GM23338 (cell line): ENCODE data around the gene CIROP. TPM values are rescaled to one million over a fixed set of nuclear protein-coding genes. Genes with fewer than 3 reads are reported as not detected.

Source experiments
- ATAC-seq: fragments of 200-7000 bp; cut with Tn5 transposase; 3 replicates; pipeline ENCODE4 v1.9.1; 2020
- DNase-seq: peaks from one replicate; pipeline ENCODE4 v3.0.0-alpha.2; 2015; ENCODE audit warnings: low spot score
- H2AFZ ChIP-seq: fragments of 200-600 bp; sonication (generic); 2 replicates; pipeline ENCODE4 v1.8.0; 2016; ENCODE audit warnings: antibody characterized with exemption, mild to moderate bottlenecking, moderate library complexity
- H3F3A ChIP-seq: fragments of 200-600 bp; sonication (generic); replicated peaks from 2 replicates; pipeline ENCODE4 v1.8.0; 2017; ENCODE audit warnings: antibody characterized with exemption, mixed run types, low read depth
- H3K27ac ChIP-seq: fragments of 200-600 bp; sonication (generic); 2 replicates; pipeline ENCODE4 v1.6.1; 2016; ENCODE audit warnings: low read depth
- H3K27me3 ChIP-seq: fragments of 200-600 bp; sonication (generic); 2 replicates; pipeline ENCODE4 v1.8.0; 2016; ENCODE audit warnings: mild to moderate bottlenecking, mixed run types, moderate library complexity; ENCODE audit not compliant: insufficient read depth
- H3K36me3 ChIP-seq: fragments of 200-600 bp; sonication (generic); 2 replicates; pipeline ENCODE4 v1.8.0; 2016; ENCODE audit warnings: mild to moderate bottlenecking; ENCODE audit not compliant: insufficient read depth
- H3K4me1 ChIP-seq: fragments of 200-600 bp; sonication (generic); 2 replicates; pipeline ENCODE4 v1.8.0; 2016; ENCODE audit warnings: mild to moderate bottlenecking, moderate library complexity; ENCODE audit not compliant: insufficient read depth
- H3K4me2 ChIP-seq: fragments of 200-600 bp; sonication (generic); 2 replicates; pipeline ENCODE4 v1.7.1; 2017; ENCODE audit warnings: mixed run types
- H3K4me3 ChIP-seq: fragments of 200-600 bp; sonication (generic); 2 replicates; pipeline ENCODE4 v1.6.1; 2016; ENCODE audit warnings: mixed run types
- H3K79me2 ChIP-seq: fragments of 200-600 bp; sonication (generic); replicated peaks from 2 replicates; pipeline ENCODE4 v1.8.0; 2017; ENCODE audit warnings: mild to moderate bottlenecking; ENCODE audit not compliant: insufficient read depth
- H3K9me2 ChIP-seq: fragments of 200-600 bp; sonication (generic); 2 replicates; pipeline ENCODE4 v1.8.0; 2017; ENCODE audit not compliant: insufficient read depth
- H4K20me1 ChIP-seq: fragments of 200-600 bp; sonication (generic); replicated peaks from 2 replicates; pipeline ENCODE4 v1.8.0; 2017; ENCODE audit warnings: mild to moderate bottlenecking; ENCODE audit not compliant: insufficient read depth
- H3K27ac Mint-ChIP-seq: 2 replicates; pipeline ENCODE4 v1.8.0; 2020; ENCODE audit warnings: inconsistent platforms, mild to moderate bottlenecking, moderate library complexity, mixed read lengths
- H3K27me3 Mint-ChIP-seq: 3 replicates; pipeline ENCODE4 v1.8.0; 2022; ENCODE audit warnings: low read depth, mild to moderate bottlenecking, moderate library complexity, mixed read lengths, inconsistent platforms; ENCODE audit not compliant: insufficient read depth, poor library complexity
- H3K36me3 Mint-ChIP-seq: 3 replicates; pipeline ENCODE4 v1.8.0; 2021; ENCODE audit warnings: low read depth, mild to moderate bottlenecking, inconsistent platforms, moderate library complexity, mixed read lengths
- H3K4me1 Mint-ChIP-seq: 3 replicates; pipeline ENCODE4 v1.8.0; 2020; ENCODE audit warnings: mild to moderate bottlenecking, inconsistent platforms, mixed read lengths
- H3K4me3 Mint-ChIP-seq: 3 replicates; pipeline ENCODE4 v1.8.0; 2021; ENCODE audit warnings: moderate library complexity, mild to moderate bottlenecking, inconsistent platforms, mixed read lengths
- H3K9me3 Mint-ChIP-seq: 3 replicates; pipeline ENCODE4 v1.8.0; 2020; ENCODE audit warnings: moderate library complexity, mild to moderate bottlenecking, inconsistent platforms, mixed read lengths
- ZNF114 ChIP-seq: fragments of 250-450 bp; sonication (Bioruptor Pico); IDR thresholded peaks from 2 replicates; pipeline ENCODE4 v1.5.0; 2020; ENCODE audit warnings: mild to moderate bottlenecking, moderate library complexity
- polyA plus RNA-seq: library from polyadenylated mRNA; unstranded; fragments of >200 nt; fragmentation: Nextera tagmentation; extraction: Ambion mirVana; gene quantifications from 2 replicates; pipeline ENCODE4 v1.2.1, GENCODE V29; 2016
- total RNA-seq: library from RNA; depleted of rRNA; stranded (reverse); fragments of >200 nt; shearing (Covaris generic); gene quantifications from 2 replicates; pipeline ENCODE4 v1.2.3, GENCODE V29; 2014
- TF ChIP-seq, protein P1 (sequence below), 2 experiments: fragments of 200-600 bp in 1 of 2; sonication (generic) in 1 of 2; conservative IDR thresholded peaks; 2 replicates each; pipeline versions ENCODE4 v1.5.1 to v1.6.1; 2016 to 2017; ENCODE audit warnings: antibody characterized with exemption in 2 of 2, low read depth in 2 of 2, mild to moderate bottlenecking in 2 of 2, moderate library complexity in 1 of 2
- TF ChIP-seq, protein P2 (sequence below): IDR thresholded peaks from 2 replicates; pipeline ENCODE4 v1.6.1; 2016; ENCODE audit warnings: antibody characterized with exemption
- TF ChIP-seq, protein P3 (sequence below): fragments of 250-450 bp; sonication (Bioruptor Pico); IDR thresholded peaks from 2 replicates; pipeline ENCODE4 v1.5.0; 2020; ENCODE audit warnings: mild to moderate bottlenecking, moderate library complexity

CIROP gene
- total and polyA plus RNA-seq, 2 experiments from 2014 or later = not detected

DNA sequence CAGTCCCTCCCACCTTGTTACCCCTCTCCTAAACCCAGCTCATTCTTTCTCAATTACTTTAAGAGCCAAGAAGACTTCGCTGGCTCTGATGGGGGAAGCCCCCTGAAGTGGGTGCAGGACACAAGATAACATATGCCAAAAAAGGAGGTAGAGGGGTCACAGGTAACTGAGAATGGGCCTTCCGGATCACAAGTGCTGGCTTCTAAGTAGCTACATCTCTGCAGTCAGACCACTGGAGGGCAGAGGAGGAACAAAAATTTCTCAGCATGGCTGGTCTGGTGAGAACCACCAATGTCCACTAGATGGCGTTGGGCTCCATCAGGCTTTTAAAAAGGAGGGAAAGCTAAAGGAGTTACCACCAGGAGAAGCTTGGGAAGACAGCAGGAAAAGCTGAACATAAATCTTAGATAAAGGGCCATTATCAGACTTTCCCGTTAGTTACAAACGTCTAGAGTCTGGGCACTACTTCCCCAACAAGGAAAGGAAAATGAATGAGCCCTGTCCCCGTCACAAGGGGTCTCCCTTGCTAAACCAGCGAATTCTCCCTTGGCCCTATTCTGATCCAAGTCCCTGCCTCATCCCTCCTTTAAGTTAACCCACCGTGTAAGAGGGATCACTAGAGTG lies 35.9 kb downstream of the CIROP start:
- H3K4me1 ChIP-seq = peaks cover 32% of the 10 kb centered on the region
- H3K36me3 Mint-ChIP-seq = peaks cover 83% of the 10 kb centered on the region
- H3K4me3 Mint-ChIP-seq = peak overlapping the region; percentile 91
- DNase-seq = peak; percentile 96
- H3K4me3 ChIP-seq = peak overlapping the region; percentile 35; the same call in 1 of the 2 replicates
- peak overlapping the region; percentile 17; the same call in 1 of the 2 replicates for H3K27ac ChIP-seq
- H3K9me3 Mint-ChIP-seq = no peaks in the 10 kb centered on the region
- peaks cover 16% of the 10 kb centered on the region for H3K27me3 Mint-ChIP-seq
- H2AFZ ChIP-seq = no peak overlapping the region
- H3K4me2 ChIP-seq = no peak overlapping the region
- H3K36me3 ChIP-seq = peaks cover 51% of the 10 kb centered on the region
- peaks cover 70% of the 10 kb centered on the region for H3K79me2 ChIP-seq
- H3K27ac Mint-ChIP-seq = peak overlapping the region; percentile 85
- peaks cover 52% of the 10 kb centered on the region for H3F3A ChIP-seq
- ATAC-seq = peak; percentile 63
- no peak for TF ChIP-seq ZNF114 (CRISPR knock-in tag)
- TF ChIP-seq, protein P1, sequence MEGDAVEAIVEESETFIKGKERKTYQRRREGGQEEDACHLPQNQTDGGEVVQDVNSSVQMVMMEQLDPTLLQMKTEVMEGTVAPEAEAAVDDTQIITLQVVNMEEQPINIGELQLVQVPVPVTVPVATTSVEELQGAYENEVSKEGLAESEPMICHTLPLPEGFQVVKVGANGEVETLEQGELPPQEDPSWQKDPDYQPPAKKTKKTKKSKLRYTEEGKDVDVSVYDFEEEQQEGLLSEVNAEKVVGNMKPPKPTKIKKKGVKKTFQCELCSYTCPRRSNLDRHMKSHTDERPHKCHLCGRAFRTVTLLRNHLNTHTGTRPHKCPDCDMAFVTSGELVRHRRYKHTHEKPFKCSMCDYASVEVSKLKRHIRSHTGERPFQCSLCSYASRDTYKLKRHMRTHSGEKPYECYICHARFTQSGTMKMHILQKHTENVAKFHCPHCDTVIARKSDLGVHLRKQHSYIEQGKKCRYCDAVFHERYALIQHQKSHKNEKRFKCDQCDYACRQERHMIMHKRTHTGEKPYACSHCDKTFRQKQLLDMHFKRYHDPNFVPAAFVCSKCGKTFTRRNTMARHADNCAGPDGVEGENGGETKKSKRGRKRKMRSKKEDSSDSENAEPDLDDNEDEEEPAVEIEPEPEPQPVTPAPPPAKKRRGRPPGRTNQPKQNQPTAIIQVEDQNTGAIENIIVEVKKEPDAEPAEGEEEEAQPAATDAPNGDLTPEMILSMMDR (conservative IDR thresholded peaks at IDR 0.05; ENCODE audit: low read depth in 2 of 2) = peak; percentile 92 to 99
- no peaks in the 10 kb centered on the region for H3K9me2 ChIP-seq
- H3K4me1 Mint-ChIP-seq = peaks cover 45% of the 10 kb centered on the region
- peaks cover 41% of the 10 kb centered on the region for H4K20me1 ChIP-seq
- no peaks in the 10 kb centered on the region for H3K27me3 ChIP-seq

DNA sequence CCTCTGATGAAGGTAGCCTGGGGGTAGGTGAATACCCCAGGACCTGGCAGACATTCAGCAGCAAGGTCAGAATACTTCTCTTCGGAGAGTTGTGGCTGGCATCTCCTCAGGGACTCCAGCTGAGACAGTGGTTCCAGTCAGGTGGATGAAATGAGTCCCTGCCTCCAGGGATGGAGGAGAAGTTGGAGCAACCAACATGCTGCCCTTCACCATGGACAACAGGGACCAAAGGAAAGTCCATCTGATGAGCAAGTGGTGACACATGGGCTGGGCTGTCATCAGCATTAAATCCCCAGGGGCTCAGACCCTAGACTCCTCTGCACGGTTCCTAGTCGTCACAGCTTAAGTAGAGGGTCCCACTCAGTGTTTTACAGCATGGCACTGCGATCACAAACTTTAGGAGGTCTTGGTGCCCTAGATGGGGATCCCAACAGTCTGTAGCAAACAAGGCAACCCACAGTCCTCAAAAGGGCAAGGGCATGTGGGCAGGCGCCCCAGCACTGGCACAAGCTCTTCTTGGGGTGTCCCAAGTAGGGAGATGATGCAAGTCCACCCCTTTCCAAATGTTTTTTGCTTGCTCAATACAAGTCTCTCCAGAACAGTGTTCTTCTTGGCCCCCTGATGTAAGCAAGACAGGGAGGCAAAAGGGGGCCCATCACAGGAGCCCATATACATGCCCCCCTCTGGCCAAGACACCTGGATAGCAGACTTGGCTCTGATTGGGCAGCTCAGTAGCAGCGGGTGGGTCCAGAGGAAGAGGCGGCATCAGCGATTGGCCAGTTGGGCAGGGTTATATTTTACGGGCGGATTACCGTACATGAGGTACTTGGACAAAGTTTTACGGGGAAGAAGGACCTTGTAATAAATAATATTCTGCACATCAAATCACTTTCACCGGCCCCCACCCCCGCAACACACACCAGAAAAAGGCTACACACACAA lies 36.7 kb downstream of the CIROP start:
- no peak overlapping the region; the same call in 1 of the 2 replicates for H3K4me2 ChIP-seq
- H3K27me3 ChIP-seq = no peaks in the 10 kb centered on the region
- H3K27ac ChIP-seq = no peak overlapping the region; the same call in 1 of the 2 replicates
- peaks cover 49% of the 10 kb centered on the region for H4K20me1 ChIP-seq
- peaks cover 72% of the 10 kb centered on the region for H3K79me2 ChIP-seq
- H2AFZ ChIP-seq = no peak overlapping the region
- peaks cover 32% of the 10 kb centered on the region for H3K4me1 ChIP-seq
- 0 out of 3 replicates have a peak, but pooled peaks have one; percentile 2 for ATAC-seq
- Mint-ChIP-seq H3K9me3 (no peaks in the 10 kb centered on the region), H3K27me3 (peaks cover 16% of the 10 kb centered on the region), H3K4me3 (peak overlapping the region; percentile 91; the same call in 1 of the 3 replicates), H3K4me1 (peaks cover 45% of the 10 kb centered on the region), H3K36me3 (peaks cover 83% of the 10 kb centered on the region), H3K27ac (peak overlapping the region; percentile 85; the same call in 1 of the 2 replicates)
- H3F3A ChIP-seq = peaks cover 60% of the 10 kb centered on the region
- DNase-seq = no peak
- no peaks in the 10 kb centered on the region for H3K9me2 ChIP-seq
- no peak overlapping the region for H3K4me3 ChIP-seq
- H3K36me3 ChIP-seq = peaks cover 50% of the 10 kb centered on the region
- TF ChIP-seq ZNF114 (CRISPR knock-in tag) = no peak
- TF ChIP-seq, protein P2, sequence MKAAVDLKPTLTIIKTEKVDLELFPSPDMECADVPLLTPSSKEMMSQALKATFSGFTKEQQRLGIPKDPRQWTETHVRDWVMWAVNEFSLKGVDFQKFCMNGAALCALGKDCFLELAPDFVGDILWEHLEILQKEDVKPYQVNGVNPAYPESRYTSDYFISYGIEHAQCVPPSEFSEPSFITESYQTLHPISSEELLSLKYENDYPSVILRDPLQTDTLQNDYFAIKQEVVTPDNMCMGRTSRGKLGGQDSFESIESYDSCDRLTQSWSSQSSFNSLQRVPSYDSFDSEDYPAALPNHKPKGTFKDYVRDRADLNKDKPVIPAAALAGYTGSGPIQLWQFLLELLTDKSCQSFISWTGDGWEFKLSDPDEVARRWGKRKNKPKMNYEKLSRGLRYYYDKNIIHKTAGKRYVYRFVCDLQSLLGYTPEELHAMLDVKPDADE = no peak
- TF ChIP-seq, protein P3, sequence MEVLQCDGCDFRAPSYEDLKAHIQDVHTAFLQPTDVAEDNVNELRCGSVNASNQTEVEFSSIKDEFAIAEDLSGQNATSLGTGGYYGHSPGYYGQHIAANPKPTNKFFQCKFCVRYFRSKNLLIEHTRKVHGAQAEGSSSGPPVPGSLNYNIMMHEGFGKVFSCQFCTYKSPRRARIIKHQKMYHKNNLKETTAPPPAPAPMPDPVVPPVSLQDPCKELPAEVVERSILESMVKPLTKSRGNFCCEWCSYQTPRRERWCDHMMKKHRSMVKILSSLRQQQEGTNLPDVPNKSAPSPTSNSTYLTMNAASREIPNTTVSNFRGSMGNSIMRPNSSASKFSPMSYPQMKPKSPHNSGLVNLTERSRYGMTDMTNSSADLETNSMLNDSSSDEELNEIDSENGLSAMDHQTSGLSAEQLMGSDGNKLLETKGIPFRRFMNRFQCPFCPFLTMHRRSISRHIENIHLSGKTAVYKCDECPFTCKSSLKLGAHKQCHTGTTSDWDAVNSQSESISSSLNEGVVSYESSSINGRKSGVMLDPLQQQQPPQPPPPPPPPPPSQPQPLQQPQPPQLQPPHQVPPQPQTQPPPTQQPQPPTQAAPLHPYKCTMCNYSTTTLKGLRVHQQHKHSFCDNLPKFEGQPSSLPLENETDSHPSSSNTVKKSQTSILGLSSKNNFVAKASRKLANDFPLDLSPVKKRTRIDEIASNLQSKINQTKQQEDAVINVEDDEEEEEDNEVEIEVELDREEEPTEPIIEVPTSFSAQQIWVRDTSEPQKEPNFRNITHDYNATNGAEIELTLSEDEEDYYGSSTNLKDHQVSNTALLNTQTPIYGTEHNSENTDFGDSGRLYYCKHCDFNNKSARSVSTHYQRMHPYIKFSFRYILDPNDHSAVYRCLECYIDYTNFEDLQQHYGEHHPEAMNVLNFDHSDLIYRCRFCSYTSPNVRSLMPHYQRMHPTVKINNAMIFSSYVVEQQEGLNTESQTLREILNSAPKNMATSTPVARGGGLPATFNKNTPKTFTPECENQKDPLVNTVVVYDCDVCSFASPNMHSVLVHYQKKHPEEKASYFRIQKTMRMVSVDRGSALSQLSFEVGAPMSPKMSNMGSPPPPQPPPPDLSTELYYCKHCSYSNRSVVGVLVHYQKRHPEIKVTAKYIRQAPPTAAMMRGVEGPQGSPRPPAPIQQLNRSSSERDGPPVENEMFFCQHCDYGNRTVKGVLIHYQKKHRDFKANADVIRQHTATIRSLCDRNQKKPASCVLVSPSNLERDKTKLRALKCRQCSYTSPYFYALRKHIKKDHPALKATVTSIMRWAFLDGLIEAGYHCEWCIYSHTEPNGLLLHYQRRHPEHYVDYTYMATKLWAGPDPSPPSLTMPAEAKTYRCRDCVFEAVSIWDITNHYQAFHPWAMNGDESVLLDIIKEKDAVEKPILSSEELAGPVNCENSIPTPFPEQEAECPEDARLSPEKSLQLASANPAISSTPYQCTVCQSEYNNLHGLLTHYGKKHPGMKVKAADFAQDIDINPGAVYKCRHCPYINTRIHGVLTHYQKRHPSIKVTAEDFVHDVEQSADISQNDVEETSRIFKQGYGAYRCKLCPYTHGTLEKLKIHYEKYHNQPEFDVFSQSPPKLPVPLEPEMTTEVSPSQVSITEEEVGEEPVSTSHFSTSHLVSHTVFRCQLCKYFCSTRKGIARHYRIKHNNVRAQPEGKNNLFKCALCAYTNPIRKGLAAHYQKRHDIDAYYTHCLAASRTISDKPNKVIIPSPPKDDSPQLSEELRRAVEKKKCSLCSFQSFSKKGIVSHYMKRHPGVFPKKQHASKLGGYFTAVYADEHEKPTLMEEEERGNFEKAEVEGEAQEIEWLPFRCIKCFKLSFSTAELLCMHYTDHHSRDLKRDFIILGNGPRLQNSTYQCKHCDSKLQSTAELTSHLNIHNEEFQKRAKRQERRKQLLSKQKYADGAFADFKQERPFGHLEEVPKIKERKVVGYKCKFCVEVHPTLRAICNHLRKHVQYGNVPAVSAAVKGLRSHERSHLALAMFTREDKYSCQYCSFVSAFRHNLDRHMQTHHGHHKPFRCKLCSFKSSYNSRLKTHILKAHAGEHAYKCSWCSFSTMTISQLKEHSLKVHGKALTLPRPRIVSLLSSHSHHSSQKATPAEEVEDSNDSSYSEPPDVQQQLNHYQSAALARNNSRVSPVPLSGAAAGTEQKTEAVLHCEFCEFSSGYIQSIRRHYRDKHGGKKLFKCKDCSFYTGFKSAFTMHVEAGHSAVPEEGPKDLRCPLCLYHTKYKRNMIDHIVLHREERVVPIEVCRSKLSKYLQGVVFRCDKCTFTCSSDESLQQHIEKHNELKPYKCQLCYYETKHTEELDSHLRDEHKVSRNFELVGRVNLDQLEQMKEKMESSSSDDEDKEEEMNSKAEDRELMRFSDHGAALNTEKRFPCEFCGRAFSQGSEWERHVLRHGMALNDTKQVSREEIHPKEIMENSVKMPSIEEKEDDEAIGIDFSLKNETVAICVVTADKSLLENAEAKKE = no peak
